ENCODE measurements around the gene MEI1. TPM values are rescaled to one million over a fixed set of nuclear protein-coding genes. Genes with fewer than 3 reads are reported as not detected.

The MEI1 gene
- total and polyA plus RNA-seq, 8 donors: 1.5 to 7.9 (median 3.3) TPM

DNA sequence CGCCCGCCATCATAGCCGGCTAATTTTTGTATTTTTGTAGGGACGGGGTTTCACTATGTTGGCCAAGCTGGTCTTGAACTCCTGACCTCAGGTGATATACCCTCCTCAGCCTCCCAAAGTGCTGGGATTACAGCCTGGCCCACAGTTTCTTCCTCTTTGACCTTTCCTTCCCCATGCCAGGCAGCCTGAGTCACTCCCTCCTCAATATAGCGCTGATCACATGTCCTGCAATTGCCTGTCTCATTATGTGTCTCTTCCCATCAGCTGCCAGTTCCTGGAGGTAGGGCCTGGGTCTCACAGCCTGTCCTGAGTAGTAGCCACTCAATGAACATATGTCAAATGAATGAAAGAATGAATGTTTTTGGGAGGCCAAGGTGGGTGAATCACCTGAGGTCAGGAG lies 58.2 kb downstream of the MEI1 start:
- ATAC-seq (no peak), DNase-seq (no peak)
- Histone ChIP-seq H3K9me3 (no peaks in the 10 kb centered on the region), H3K4me3 (no peak overlapping the region), H3K4me1 (no peaks in the 10 kb centered on the region), H3K27ac (no peak overlapping the region), H3K27me3 (no peaks in the 10 kb centered on the region), H3K36me3 (no peaks in the 10 kb centered on the region)
- TF ChIP-seq, protein P1, sequence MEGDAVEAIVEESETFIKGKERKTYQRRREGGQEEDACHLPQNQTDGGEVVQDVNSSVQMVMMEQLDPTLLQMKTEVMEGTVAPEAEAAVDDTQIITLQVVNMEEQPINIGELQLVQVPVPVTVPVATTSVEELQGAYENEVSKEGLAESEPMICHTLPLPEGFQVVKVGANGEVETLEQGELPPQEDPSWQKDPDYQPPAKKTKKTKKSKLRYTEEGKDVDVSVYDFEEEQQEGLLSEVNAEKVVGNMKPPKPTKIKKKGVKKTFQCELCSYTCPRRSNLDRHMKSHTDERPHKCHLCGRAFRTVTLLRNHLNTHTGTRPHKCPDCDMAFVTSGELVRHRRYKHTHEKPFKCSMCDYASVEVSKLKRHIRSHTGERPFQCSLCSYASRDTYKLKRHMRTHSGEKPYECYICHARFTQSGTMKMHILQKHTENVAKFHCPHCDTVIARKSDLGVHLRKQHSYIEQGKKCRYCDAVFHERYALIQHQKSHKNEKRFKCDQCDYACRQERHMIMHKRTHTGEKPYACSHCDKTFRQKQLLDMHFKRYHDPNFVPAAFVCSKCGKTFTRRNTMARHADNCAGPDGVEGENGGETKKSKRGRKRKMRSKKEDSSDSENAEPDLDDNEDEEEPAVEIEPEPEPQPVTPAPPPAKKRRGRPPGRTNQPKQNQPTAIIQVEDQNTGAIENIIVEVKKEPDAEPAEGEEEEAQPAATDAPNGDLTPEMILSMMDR (IDR thresholded peaks at IDR 0.05): no peak
- intact Hi-C loops (cut with DNase I): no loop called here

- Histone ChIP-seq H3K9me3 (no peaks in the 10 kb centered on the region), H3K27me3 (no peaks in the 10 kb centered on the region), H3K4me3 (no peak overlapping the region), H3K27ac (no peak overlapping the region), H3K4me1 (no peaks in the 10 kb centered on the region), H3K36me3 (no peaks in the 10 kb centered on the region)
- intact Hi-C loops (cut with DNase I): no loop called here
- TF ChIP-seq, protein P1 (IDR thresholded peaks at IDR 0.05): no peak
- no peak for DNase-seq
- ATAC-seq: no peak
Observed at GRCh38 chr22:41758231-41758630, 58.9 kb downstream of the MEI1 start.

GRCh38 chr22:41762980-41763779 lies 63.9 kb downstream of the MEI1 start:
- no peaks in the 10 kb centered on the region for H3K36me3 ChIP-seq
- H3K4me3 ChIP-seq: no peak overlapping the region
- ATAC-seq (no peak), DNase-seq (peak in 1 of 4 donors; percentile 13)
- no peaks in the 10 kb centered on the region for H3K9me3 ChIP-seq
- no peak overlapping the region for H3K27ac ChIP-seq
- H3K4me1 ChIP-seq: no peaks in the 10 kb centered on the region
- intact Hi-C loops (cut with DNase I): no loop called here
- TF ChIP-seq, protein P1 (IDR thresholded peaks at IDR 0.05): no peak
- no peaks in the 10 kb centered on the region for H3K27me3 ChIP-seq

DNA sequence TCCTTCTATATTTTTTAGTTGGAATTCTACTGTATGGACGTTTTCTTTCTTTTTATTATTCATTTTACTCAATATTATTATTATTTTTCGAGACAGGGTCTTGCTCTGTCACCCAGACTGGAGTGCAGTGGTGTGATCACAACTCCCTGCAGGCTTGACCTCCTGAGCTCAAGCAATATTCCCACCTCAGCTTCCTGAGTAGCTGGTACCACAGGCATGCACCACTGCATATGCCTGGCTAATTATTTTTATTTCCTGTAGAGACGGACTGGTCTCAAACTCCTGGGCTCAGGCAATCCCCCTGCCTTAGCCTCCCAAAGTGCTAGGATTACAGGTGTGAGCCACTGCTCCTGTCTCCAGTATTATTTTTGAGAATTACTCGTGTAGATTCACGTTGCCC lies 67.2 kb downstream of the MEI1 start:
- TF ChIP-seq, protein P1 (IDR thresholded peaks at IDR 0.05): no peak
- H3K27ac ChIP-seq: no peak overlapping the region
- no peak for DNase-seq
- no peak for ATAC-seq
- intact Hi-C loops (cut with DNase I): no loop called here
- no peaks in the 10 kb centered on the region for H3K27me3 ChIP-seq
- no peaks in the 10 kb centered on the region for H3K9me3 ChIP-seq
- H3K4me3 ChIP-seq: no peak overlapping the region
- H3K36me3 ChIP-seq: no peaks in the 10 kb centered on the region
- H3K4me1 ChIP-seq: no peaks in the 10 kb centered on the region

DNA sequence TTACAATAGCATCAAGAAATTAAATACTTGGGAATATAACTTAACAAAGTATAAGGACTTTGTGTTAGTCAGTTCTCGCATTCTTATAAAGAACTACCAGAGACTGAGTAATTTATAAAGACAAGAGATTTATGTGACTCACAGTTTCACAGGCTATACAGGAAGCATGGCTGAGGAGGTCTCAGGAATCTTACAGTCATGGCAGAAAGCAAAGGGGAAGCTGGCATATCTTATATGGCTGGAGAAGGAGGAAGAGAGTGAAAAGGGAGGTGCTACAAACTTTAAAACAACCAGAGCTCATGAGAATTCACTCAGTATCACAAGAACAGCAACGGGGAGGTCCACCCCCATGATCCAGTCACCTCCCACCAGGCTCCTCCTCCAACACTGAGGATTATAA lies 69.1 kb downstream of the MEI1 start:
- TF ChIP-seq, protein P1 (IDR thresholded peaks at IDR 0.05): no peak
- no peaks in the 10 kb centered on the region for H3K9me3 ChIP-seq
- H3K4me1 ChIP-seq: no peaks in the 10 kb centered on the region
- ATAC-seq (peak; percentile 52), DNase-seq (no peak)
- peak overlapping the region in 1 of 2 donors; percentile 53 for H3K27ac ChIP-seq
- no peaks in the 10 kb centered on the region for H3K27me3 ChIP-seq
- intact Hi-C loops (cut with DNase I): no loop called here
- H3K36me3 ChIP-seq: no peaks in the 10 kb centered on the region
- H3K4me3 ChIP-seq: no peak overlapping the region

All from left lung (tissue), 10 donors.